SK-N-DZ (cell line): ENCODE measurements around the gene VWA3A.

Experiments
- DNase-seq: peaks from one replicate; pipeline ENCODE4 v3.0.0-alpha.2; 2015; ENCODE audit warnings: low spot score

VWA3A gene

DNA sequence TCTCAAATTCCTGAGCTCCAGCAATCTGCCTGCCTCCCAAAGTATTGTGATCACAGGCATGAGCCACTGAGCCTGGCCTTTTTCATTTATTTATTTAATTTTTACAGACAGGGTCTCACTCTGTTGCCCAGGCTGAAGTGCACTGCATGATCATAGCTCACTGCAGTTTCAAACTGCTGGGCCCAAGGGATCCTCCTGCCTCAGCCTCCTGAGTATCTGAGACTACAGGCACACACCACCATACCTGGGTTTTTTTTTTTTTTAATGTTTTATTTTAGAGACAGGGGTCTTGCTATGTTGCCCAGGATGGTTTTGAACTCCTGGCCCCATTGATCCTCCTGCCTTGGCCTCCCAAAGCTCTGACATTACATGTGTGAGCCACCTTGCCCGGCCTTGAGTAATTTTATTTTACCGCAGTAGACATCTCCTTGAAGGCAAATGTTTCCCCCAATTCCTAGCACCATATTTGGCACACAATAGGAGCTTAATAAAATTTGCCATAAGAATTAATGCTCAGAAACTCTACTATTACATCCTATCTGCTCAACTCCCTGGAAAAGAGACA is 111.8 kb downstream of the VWA3A start:
- DNase-seq: no peak

DNA sequence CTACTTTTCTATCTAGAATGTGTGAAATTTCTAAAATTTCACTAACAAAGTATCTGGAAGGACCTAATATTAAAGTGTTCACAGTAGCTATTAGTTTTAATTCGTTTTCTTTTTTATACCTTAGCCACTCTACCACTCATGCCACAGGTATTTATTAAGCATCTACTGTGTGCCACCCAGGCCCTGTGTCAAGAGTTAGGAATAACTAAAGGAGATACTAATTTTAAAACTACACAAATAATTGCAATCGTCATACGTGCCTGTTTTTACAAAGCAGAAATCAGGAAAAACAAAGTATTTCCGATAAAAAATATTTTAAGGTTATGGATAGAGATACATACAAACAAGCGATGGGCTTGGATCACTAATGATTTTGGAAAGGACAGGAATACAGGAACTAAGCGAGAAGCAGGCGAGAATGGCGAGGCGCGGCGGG is 113.3 kb downstream of the VWA3A start:
- no peak for DNase-seq

DNA sequence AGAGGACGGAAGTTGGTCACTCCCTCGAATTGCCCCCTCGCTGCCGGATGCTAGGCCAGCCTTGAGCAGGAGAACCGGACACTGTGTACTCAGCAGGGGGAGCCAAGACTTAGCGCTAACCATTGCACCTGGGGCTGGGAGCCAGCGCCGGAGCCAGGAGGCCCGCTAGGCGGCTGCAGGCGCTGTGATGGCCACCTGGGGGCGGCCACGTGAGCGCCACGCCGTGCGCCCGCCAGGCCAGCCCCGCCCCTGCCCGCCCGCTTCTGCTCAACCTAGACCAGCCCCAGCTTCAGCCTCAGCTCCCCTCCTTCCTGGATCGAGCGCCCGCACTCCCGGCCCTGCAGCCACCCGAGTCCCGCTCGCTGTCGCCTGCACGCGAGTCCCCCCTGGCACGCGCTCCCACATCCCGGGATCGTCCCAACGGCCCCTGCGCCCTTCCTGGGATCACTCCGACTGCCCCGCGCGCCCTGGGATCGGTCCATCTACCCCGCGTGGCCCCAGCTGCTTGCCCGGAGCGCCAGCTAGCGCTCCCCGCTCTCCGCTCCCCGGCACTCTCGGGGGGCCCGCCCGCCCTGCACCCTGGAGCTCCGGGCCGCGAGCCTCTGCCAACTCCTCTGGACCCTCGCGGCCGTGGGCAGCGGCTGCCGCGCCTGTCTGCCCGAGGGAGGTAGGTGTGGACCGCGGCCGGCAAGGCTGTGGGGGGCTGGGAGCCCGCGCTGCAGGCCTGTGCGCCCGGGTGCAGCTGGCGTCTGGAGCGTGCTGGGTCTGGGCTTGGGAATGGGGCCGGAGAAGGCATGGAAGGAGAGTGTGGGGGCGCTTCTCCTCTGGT is 113.9 kb downstream of the VWA3A start, which contains the start of gene EEF2K:
Gene EEF2K (plus strand): TSS at position 266 of the 829 bp plus-strand sequence. CDS start 19,452 bp downstream, outside the sequence.
- peak; percentile 95 for DNase-seq
